Keratinocyte (primary cell): Measurements from ENCODE around the gene KRT71. TPM values are rescaled to one million over a fixed set of nuclear protein-coding genes. Genes with fewer than 3 reads are reported as not detected.

Experiments
- DNase-seq: peaks from one replicate; pipeline ENCODE4 v3.0.0-alpha.2; 2011; ENCODE audit warnings: low read depth, missing footprints, low spot score
- FAIRE-seq: peaks from 2 replicates; lab custom pipeline; 2011; peaks lifted over from hg19 to GRCh38; lab: Jason Lieb, UNC
- H2AFZ ChIP-seq: 2 replicates; pipeline ENCODE4 v1.6.0; 2012; ENCODE audit warnings: low read length, control low read depth, inconsistent platforms; ENCODE audit not compliant: control insufficient read depth
- H3K27ac ChIP-seq: 2 replicates; pipeline ENCODE4 v1.5.1; 2011; ENCODE audit warnings: low read length; ENCODE audit not compliant: control insufficient read depth, insufficient read depth
- H3K27me3 ChIP-seq: 3 replicates; pipeline ENCODE4 v1.6.0; 2011; ENCODE audit warnings: low read length; ENCODE audit not compliant: control insufficient read depth, insufficient read depth; ENCODE audit errors: extremely low read depth
- H3K36me3 ChIP-seq, 2 experiments: 2 replicates in 1 of 2; 3 replicates in 1 of 2; pipeline ENCODE4 v1.5.1; 2011; ENCODE audit warnings: low read length in 2 of 2, mild to moderate bottlenecking in 1 of 2; ENCODE audit not compliant: control insufficient read depth in 2 of 2, insufficient read depth in 2 of 2; ENCODE audit errors: extremely low read depth in 1 of 2
- H3K4me1 ChIP-seq: 3 replicates; pipeline ENCODE4 v1.5.1; 2011; ENCODE audit warnings: low read length; ENCODE audit not compliant: control insufficient read depth, insufficient read depth; ENCODE audit errors: extremely low read depth
- H3K4me2 ChIP-seq: 3 replicates; pipeline ENCODE4 v1.6.0; 2011; ENCODE audit warnings: low read depth, low read length; ENCODE audit not compliant: control insufficient read depth, insufficient read depth; ENCODE audit errors: extremely low read depth
- H3K4me3 ChIP-seq, 3 experiments: fragments of 200-600 bp in 1 of 3; sonication (generic) in 1 of 3; 2 replicates in 2 of 3; 3 replicates in 1 of 3; pipeline ENCODE4 v1.5.1; 2011 to 2016; ENCODE audit warnings: low read length in 3 of 3, mild to moderate bottlenecking in 3 of 3, control low read depth in 2 of 3, inconsistent platforms in 1 of 3, low read depth in 1 of 3, mixed read lengths in 1 of 3, mixed run types in 1 of 3, moderate library complexity in 1 of 3; ENCODE audit not compliant: control insufficient read depth in 2 of 3, insufficient read depth in 2 of 3; ENCODE audit errors: extremely low read depth in 1 of 3
- H3K79me2 ChIP-seq: 2 replicates; pipeline ENCODE4 v1.6.0; 2012; ENCODE audit warnings: low read length; ENCODE audit not compliant: control insufficient read depth, insufficient read depth
- H3K9ac ChIP-seq: 3 replicates; pipeline ENCODE4 v1.6.0; 2011; ENCODE audit warnings: low read length; ENCODE audit not compliant: control insufficient read depth, insufficient read depth; ENCODE audit errors: extremely low read depth
- H3K9me1 ChIP-seq: 3 replicates; pipeline ENCODE4 v1.6.0; 2011; ENCODE audit warnings: low read length; ENCODE audit not compliant: control insufficient read depth, insufficient read depth; ENCODE audit errors: extremely low read depth
- H3K9me3 ChIP-seq: 2 replicates; pipeline ENCODE4 v1.5.1; 2012; ENCODE audit warnings: low read depth, low read length; ENCODE audit not compliant: control insufficient read depth
- H4K20me1 ChIP-seq: 3 replicates; pipeline ENCODE4 v1.6.0; 2011; ENCODE audit warnings: low read length; ENCODE audit not compliant: control insufficient read depth, insufficient read depth; ENCODE audit errors: extremely low read depth
- EZH2 ChIP-seq: IDR thresholded peaks from one replicate; pipeline ENCODE4 v1.6.1; 2012; ENCODE audit warnings: inconsistent platforms, mild to moderate bottlenecking, low read length, moderate library complexity
- dilution Hi-C: fragments of 300-500 bp; cut with MboI; formaldehyde crosslinking; loops from one replicate; pipeline ENCODE4 v1.7.0; 2020; ENCODE audit warnings: low sequenced_read_pairs; ENCODE audit not compliant: extremely low pct_ligation_motif_present
- polyA minus RNA-seq, 3 experiments: library from RNA; depleted of rRNA, polyadenylated mRNA; stranded (reverse); fragments of >200 nt; gene quantifications; 1 replicate in 1 of 3; 2 replicates in 1 of 3; 3 replicates in 1 of 3; pipeline ENCODE4 v1.2.3, GENCODE V29; 2011
- polyA plus RNA-seq, 5 experiments: library from polyadenylated mRNA; depleted of rRNA in 3 of 5; stranded (reverse) in 3 of 5; stranded (forward) in 1 of 5; unstranded in 1 of 5; fragments of >200 nt; gene quantifications; 1 replicate in 1 of 5; 2 replicates in 3 of 5; 3 replicates in 1 of 5; pipeline versions ENCODE4 v1.2.1 to v1.2.3, GENCODE V29; 2011 to 2012; ENCODE audit warnings: missing spikeins in 2 of 5, low read depth in 1 of 5, low replicate concordance in 1 of 5
- TF ChIP-seq, protein P1 (sequence below), 3 experiments: IDR thresholded peaks in 1 of 3; conservative IDR thresholded peaks in 1 of 3; optimal IDR thresholded peaks in 1 of 3; 2 replicates in 2 of 3; 3 replicates in 1 of 3; pipeline versions ENCODE3 to v1.5.1; 2011; ENCODE audit warnings: low read length in 3 of 3, mild to moderate bottlenecking in 3 of 3, moderate library complexity in 2 of 3, control low read depth in 1 of 3, inconsistent platforms in 1 of 3; ENCODE audit not compliant: insufficient read depth in 2 of 3; ENCODE audit errors: extremely low read depth in 1 of 3

KRT71 gene
- polyA plus RNA-seq: not detected in 3 replicates
- not detected for polyA plus RNA-seq (2011; ENCODE audit: low read depth)
- polyA plus RNA-seq (2011; cell fraction: cytosol; rRNA removed): not detected in 2 replicates
- not detected in 2 replicates for polyA plus RNA-seq (2011; cell fraction: nucleus; rRNA removed)
- polyA plus RNA-seq (2012; ENCODE audit: low replicate concordance): not detected in 2 replicates
- polyA minus RNA-seq: not detected in 3 replicates
- not detected for polyA minus RNA-seq (2011; cell fraction: cytosol; rRNA and poly(A)+ RNA removed)
- polyA minus RNA-seq (2011; cell fraction: nucleus; rRNA and poly(A)+ RNA removed): not detected in 2 replicates

GRCh38 chr12:52552681-52553195 is at the start of gene KRT71:
Gene KRT71, minus strand, starts transcription at chr12:52553145. Its CDS starts 68 bp downstream, at chr12:52553077.
- Histone ChIP-seq H4K20me1 (no peaks in the 10 kb centered on the region), H2AFZ (no peak within 1 kb of the TSS), H3K4me2 (no peak within 1 kb of the TSS), H3K36me3 (no peaks in the 10 kb centered on the region), H3K9me1 (no peaks in the 10 kb centered on the region), H3K27ac (no peak within 1 kb of the TSS), H3K27me3 (peaks cover 16% of the 10 kb centered on the region), H3K4me3 (no peak within 1 kb of the TSS), H3K4me1 (no peaks in the 10 kb centered on the region), H3K9ac (no peak within 1 kb of the TSS), H3K9me3 (no peaks in the 10 kb centered on the region), H3K79me2 (no peaks in the 10 kb centered on the region)
- DNase-seq (no peak), FAIRE-seq (no peak)
- TF ChIP-seq, protein P1, sequence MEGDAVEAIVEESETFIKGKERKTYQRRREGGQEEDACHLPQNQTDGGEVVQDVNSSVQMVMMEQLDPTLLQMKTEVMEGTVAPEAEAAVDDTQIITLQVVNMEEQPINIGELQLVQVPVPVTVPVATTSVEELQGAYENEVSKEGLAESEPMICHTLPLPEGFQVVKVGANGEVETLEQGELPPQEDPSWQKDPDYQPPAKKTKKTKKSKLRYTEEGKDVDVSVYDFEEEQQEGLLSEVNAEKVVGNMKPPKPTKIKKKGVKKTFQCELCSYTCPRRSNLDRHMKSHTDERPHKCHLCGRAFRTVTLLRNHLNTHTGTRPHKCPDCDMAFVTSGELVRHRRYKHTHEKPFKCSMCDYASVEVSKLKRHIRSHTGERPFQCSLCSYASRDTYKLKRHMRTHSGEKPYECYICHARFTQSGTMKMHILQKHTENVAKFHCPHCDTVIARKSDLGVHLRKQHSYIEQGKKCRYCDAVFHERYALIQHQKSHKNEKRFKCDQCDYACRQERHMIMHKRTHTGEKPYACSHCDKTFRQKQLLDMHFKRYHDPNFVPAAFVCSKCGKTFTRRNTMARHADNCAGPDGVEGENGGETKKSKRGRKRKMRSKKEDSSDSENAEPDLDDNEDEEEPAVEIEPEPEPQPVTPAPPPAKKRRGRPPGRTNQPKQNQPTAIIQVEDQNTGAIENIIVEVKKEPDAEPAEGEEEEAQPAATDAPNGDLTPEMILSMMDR (optimal IDR thresholded peaks at IDR 0.05 in 1 of 3, IDR thresholded peaks at IDR 0.05 in 1 of 3, conservative IDR thresholded peaks at IDR 0.05 in 1 of 3; ENCODE audit: extremely low read depth in 1 of 3, insufficient read depth in 2 of 3, low read length in 3 of 3): no peak
- TF ChIP-seq EZH2: no peak
- dilution Hi-C loops: no loop called here

- no peak for FAIRE-seq
- no peaks in the 10 kb centered on the region for H3K4me1 ChIP-seq
- dilution Hi-C loops: no loop called here
- H4K20me1 ChIP-seq: no peaks in the 10 kb centered on the region
- no peaks in the 10 kb centered on the region for H3K9me1 ChIP-seq
- no peaks in the 10 kb centered on the region for H3K9me3 ChIP-seq
- H3K79me2 ChIP-seq: no peaks in the 10 kb centered on the region
- H3K27ac ChIP-seq: no peak overlapping the region
- TF ChIP-seq EZH2: no peak
- TF ChIP-seq, protein P1 (optimal IDR thresholded peaks at IDR 0.05 in 1 of 3, IDR thresholded peaks at IDR 0.05 in 1 of 3, conservative IDR thresholded peaks at IDR 0.05 in 1 of 3; ENCODE audit: extremely low read depth in 1 of 3, insufficient read depth in 2 of 3, low read length in 3 of 3): no peak
- no peak overlapping the region for H2AFZ ChIP-seq
- H3K4me2 ChIP-seq: no peak overlapping the region
- DNase-seq: no peak
- H3K9ac ChIP-seq: no peak overlapping the region
- no peak overlapping the region for H3K4me3 ChIP-seq
- no peaks in the 10 kb centered on the region for H3K36me3 ChIP-seq
- H3K27me3 ChIP-seq: peaks cover 44% of the 10 kb centered on the region
Observed at GRCh38 chr12:52602552-52602951, 49.6 kb upstream of the KRT71 start.
